ENCODE data around the gene ARHGAP21. TPM values are rescaled to one million over a fixed set of nuclear protein-coding genes. Genes with fewer than 3 reads are reported as not detected.

ARHGAP21 gene
- total RNA-seq, 1 experiment from 2014 or later, result 59.4 TPM

DNA sequence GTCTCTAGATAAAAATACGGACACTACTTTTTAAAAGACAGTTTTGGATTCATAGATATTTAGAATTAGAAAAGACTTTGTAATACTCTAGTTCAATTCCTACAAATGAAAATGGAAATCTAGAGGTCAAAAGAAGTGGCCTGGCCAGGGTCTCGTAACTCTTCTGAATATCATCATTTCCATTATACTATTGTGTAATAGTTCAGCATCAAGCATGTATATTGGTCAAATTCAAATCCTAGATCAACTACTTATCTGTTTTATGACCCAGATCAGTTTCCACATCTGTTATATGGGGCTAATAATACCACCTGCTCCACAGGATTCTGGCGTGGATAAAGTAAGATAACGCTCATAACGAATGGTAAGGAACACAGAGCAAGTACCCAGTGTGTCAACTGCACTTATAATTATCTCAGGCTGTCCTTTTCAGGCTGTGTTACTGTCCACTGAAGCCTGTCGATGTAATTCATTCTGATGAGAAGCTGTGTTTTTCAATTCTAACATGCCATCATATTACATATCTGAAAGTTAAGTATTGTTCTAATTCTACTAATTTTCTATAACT lies 54.3 kb downstream of the ARHGAP21 start:
- Histone ChIP-seq H3T11ph (ENCODE audit: low read length) (no peak overlapping the region), H3K18ac (ENCODE audit: insufficient read length, low read depth, low read length) (no peak overlapping the region), H2AFZ (ENCODE audit: low read length) (no peak overlapping the region), H3K4ac (ENCODE audit: low read depth, low read length) (no peak overlapping the region), H2AK5ac (ENCODE audit: insufficient read length, low read length) (no peak overlapping the region), H3K79me2 (ENCODE audit: insufficient read depth, low read length) (no peaks in the 10 kb centered on the region), H3K4me2 (ENCODE audit: insufficient read depth, insufficient read length, low read length) (no peak overlapping the region), H4K91ac (ENCODE audit: insufficient read length, low read depth, low read length) (no peak overlapping the region), H3K9me3 (ENCODE audit: control insufficient read depth, low read depth, low read length) (no peaks in the 10 kb centered on the region), H3K4me1 (ENCODE audit: insufficient read depth, low read length) (no peaks in the 10 kb centered on the region), H2BK15ac (ENCODE audit: low read depth, low read length) (no peak overlapping the region), H3K14ac (ENCODE audit: insufficient read depth, low read length) (no peak overlapping the region), H3K23me2 (ENCODE audit: insufficient read length, low read depth, low read length, poor library complexity, severe bottlenecking) (no peaks in the 10 kb centered on the region), H3K9ac (ENCODE audit: extremely low read depth, insufficient read length, low read length) (no peak overlapping the region), H2BK12ac (ENCODE audit: insufficient read length, low read depth, low read length) (no peak overlapping the region), H3K56ac (ENCODE audit: insufficient read length, low read depth, low read length) (no peak overlapping the region), H4K5ac (ENCODE audit: insufficient read length, low read depth, low read length) (no peak overlapping the region), H3K23ac (ENCODE audit: insufficient read length, low read depth, low read length) (no peak overlapping the region), H2BK5ac (ENCODE audit: insufficient read length, low read length) (no peak overlapping the region), H3K27ac (ENCODE audit: insufficient read length, low read depth, low read length) (no peak overlapping the region), H3K27me3 (ENCODE audit: insufficient read depth, low read length) (no peaks in the 10 kb centered on the region), H2BK20ac (ENCODE audit: low read depth, low read length, poor library complexity, severe bottlenecking) (no peak overlapping the region), H4K20me1 (ENCODE audit: control insufficient read depth, insufficient read depth, insufficient read length) (no peaks in the 10 kb centered on the region), H2BK120ac (ENCODE audit: low read depth, low read length, poor library complexity, severe bottlenecking) (no peak overlapping the region), H4K8ac (replicated peaks; ENCODE audit: insufficient read length, low read depth, low read length) (no peak overlapping the region), H3K79me1 (ENCODE audit: insufficient read depth, low read depth, low read length, poor library complexity, severe bottlenecking) (no peaks in the 10 kb centered on the region)
- H3K9me3 Mint-ChIP-seq, result no peaks in the 10 kb centered on the region
- no peak for DNase-seq
- H3K36me3 Mint-ChIP-seq (ENCODE audit: insufficient read depth in 1 of 3, low read depth in 3 of 3), result peaks cover 3 to 11% (median 4%) of the 10 kb centered on the region in 3 experiments; a peak in 5 of 7 replicates
- H3K4me1 Mint-ChIP-seq, result peaks cover 3 to 10% of the 10 kb centered on the region in 2 experiments; a peak in 3 of 4 replicates
- no peak overlapping the region for H3K27ac Mint-ChIP-seq
- TF ChIP-seq, protein P1, sequence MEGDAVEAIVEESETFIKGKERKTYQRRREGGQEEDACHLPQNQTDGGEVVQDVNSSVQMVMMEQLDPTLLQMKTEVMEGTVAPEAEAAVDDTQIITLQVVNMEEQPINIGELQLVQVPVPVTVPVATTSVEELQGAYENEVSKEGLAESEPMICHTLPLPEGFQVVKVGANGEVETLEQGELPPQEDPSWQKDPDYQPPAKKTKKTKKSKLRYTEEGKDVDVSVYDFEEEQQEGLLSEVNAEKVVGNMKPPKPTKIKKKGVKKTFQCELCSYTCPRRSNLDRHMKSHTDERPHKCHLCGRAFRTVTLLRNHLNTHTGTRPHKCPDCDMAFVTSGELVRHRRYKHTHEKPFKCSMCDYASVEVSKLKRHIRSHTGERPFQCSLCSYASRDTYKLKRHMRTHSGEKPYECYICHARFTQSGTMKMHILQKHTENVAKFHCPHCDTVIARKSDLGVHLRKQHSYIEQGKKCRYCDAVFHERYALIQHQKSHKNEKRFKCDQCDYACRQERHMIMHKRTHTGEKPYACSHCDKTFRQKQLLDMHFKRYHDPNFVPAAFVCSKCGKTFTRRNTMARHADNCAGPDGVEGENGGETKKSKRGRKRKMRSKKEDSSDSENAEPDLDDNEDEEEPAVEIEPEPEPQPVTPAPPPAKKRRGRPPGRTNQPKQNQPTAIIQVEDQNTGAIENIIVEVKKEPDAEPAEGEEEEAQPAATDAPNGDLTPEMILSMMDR (conservative IDR thresholded peaks at IDR 0.05), result no peak
- no peaks in the 10 kb centered on the region for H3K27me3 Mint-ChIP-seq (ENCODE audit: low read depth)
- H3K4me3 Mint-ChIP-seq, result no peak overlapping the region
- no CpG with 5 or more reads among the region's 6 CpGs for WGBS (ENCODE audit: extremely low coverage, insufficient read length, low lambda C conversion rate)

All from H9 (cell line).